Ishikawa (cell line): ENCODE measurements around the gene RCC1.

Source experiments
- CEBPB ChIP-seq: IDR thresholded peaks from 2 replicates; pipeline ENCODE4 v1.6.1; 2012
- CREB1 ChIP-seq: IDR thresholded peaks from 2 replicates; pipeline ENCODE4 v1.6.1; 2012; ENCODE audit warnings: low read depth
- EGR1 ChIP-seq: IDR thresholded peaks from 2 replicates; pipeline ENCODE4 v1.6.1; 2012
- EP300 ChIP-seq: IDR thresholded peaks from 2 replicates; pipeline ENCODE4 v1.6.1; 2012; ENCODE audit warnings: borderline replicate concordance
- FOXM1 ChIP-seq: IDR thresholded peaks from 2 replicates; pipeline ENCODE4 v1.6.1; 2012; ENCODE audit warnings: low read depth, borderline replicate concordance
- NFIC ChIP-seq: IDR thresholded peaks from 2 replicates; pipeline ENCODE4 v1.6.1; 2012
- RAD21 ChIP-seq: IDR thresholded peaks from 2 replicates; pipeline ENCODE4 v1.6.1; 2012; ENCODE audit warnings: low read depth
- TAF1 ChIP-seq: IDR thresholded peaks from 2 replicates; pipeline ENCODE4 v1.6.1; 2012; ENCODE audit warnings: low read depth, mild to moderate bottlenecking
- TCF12 ChIP-seq: IDR thresholded peaks from 2 replicates; pipeline ENCODE4 v1.6.1; 2012; ENCODE audit warnings: low read depth
- TEAD4 ChIP-seq: IDR thresholded peaks from 2 replicates; pipeline ENCODE4 v1.6.1; 2012
- YY1 ChIP-seq: IDR thresholded peaks from 2 replicates; pipeline ENCODE4 v1.6.1; 2012; ENCODE audit warnings: low read depth
- ZBTB7A ChIP-seq: IDR thresholded peaks from 2 replicates; pipeline ENCODE4 v1.6.1; 2012; ENCODE audit warnings: low read depth
- TF ChIP-seq, protein P1 (sequence below): IDR thresholded peaks from 2 replicates; pipeline ENCODE4 v1.6.1; 2012
- TF ChIP-seq, protein P2 (sequence below): IDR thresholded peaks from 2 replicates; pipeline ENCODE4 v1.6.1; 2012
- TF ChIP-seq, protein P3 (sequence below): IDR thresholded peaks from 2 replicates; pipeline ENCODE4 v1.6.1; 2012; ENCODE audit warnings: low read depth, mild to moderate bottlenecking

Gene RCC1

DNA sequence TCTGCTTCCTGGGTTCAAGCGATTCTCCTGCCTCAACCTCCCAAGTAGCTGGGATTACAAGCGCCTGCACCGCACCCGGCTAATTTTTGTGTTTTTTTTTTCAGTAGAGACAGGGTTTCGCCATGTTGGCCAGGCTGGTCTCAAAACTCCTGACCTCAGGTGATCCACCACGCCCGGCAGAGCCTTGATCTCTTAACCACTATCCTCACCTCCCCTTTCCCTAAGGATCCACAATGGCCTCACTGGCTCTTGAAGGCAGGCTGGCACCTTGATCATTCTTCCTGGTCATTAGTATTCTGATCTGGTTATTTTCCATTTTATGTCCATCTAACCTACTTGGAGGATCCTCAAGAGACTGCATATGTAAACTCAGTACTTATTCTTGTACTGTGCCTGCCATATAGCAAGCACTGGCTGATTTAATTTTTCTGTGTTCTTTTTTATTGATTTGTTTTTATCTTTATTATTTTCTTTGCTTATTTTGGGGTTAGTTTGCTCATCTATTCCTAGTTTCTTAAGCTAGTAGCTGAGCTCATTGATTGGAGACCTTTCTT, 6.3 kb downstream of the RCC1 start:
- TF ChIP-seq EGR1 (no peak), CREB1 (no peak), EP300 (no peak), TAF1 (no peak), CEBPB (no peak), FOXM1 (no peak), TCF12 (no peak), TEAD4 (no peak)
- TF ChIP-seq, protein P1, sequence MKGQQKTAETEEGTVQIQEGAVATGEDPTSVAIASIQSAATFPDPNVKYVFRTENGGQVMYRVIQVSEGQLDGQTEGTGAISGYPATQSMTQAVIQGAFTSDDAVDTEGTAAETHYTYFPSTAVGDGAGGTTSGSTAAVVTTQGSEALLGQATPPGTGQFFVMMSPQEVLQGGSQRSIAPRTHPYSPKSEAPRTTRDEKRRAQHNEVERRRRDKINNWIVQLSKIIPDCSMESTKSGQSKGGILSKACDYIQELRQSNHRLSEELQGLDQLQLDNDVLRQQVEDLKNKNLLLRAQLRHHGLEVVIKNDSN = no peak
- TF ChIP-seq, protein P2, sequence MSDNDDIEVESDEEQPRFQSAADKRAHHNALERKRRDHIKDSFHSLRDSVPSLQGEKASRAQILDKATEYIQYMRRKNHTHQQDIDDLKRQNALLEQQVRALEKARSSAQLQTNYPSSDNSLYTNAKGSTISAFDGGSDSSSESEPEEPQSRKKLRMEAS = no peak

DNA sequence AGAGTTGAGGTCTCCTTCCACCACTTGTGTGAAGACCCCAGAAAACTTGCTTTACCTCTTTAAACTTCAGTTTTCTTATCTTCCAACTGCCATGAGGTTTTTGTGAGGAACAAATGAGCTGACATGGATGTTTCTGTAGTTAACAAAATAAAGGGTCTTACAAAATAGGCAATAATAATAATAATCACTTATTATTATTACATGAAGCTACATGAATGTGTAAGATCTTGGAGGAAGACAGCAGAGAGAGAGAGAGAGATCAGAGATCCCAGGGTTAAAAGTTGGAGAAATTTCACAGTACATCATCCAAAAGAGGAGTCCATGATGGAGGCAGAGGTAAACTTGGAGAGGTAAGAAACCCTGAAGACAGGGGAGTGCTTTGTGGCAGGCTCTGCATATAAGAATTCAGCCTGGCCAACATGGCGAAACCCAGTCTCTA, 10.7 kb downstream of the RCC1 start:
- TF ChIP-seq RAD21 = no peak

DNA sequence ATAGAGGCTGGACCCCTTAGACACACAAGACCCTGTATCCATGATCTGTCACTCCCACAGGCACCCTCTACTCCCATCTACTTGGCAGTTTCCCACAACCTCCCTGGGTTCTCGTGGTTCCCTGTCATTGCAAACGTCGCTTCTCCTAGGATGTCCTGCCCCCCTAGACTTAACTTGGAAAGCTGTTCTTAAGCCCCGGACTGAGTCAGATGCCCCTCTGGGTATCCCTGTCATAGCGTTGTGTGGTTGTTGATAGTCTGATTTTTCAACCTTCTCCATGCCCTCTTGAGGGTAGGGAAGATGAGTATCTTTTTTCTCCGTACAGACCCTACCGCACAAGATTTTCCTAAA, 11.8 kb downstream of the RCC1 start:
- no peak for TF ChIP-seq EGR1
- TF ChIP-seq, protein P2 = no peak

DNA sequence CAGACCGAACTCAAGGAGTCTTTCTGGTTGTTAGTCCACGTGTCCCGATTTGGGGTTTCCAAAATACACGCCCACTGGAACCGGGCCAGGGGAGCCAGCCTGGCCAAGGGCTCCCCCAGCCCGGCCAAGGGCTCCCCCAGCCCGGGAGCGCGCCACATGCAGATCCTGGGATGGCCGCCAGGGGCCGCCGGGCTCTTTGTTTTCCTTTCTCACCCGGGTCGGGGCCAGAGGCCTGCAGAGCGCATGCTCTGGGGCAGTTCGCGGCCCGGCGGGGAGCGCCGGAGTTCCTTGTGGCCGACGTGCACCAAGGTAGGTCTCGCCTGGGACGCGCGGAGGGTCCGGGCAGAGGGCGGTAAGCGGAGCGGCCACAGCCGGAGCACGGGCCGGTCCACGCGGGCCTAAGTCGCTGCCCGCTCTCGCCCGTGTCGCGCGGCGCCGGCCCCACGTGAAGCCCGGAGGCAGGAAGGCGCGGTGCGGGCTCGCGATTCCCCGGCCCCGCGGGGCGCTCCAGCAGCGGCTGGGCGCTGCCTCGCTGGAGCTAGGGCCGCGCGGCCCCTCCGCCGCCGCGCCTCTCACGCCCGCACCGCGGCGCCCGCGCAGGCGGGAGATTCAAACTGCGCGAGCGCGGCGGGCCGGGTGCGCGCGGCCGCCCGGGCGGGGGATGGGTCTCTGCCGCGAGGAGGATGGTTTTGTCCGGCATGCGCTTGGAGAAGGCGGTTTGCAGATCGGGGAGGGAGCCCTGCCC, 12.3 kb downstream of the RCC1 start:
- TF ChIP-seq RAD21 = peak; percentile 82
- peak; percentile 69; the same call in 1 of the 2 replicates for TF ChIP-seq ZBTB7A
- TF ChIP-seq NFIC = peak; percentile 75
- no peak; the same call in none of the 2 replicates for TF ChIP-seq EP300
- TF ChIP-seq TCF12 = peak; percentile 60; the same call in 1 of the 2 replicates
- TF ChIP-seq, protein P3, sequence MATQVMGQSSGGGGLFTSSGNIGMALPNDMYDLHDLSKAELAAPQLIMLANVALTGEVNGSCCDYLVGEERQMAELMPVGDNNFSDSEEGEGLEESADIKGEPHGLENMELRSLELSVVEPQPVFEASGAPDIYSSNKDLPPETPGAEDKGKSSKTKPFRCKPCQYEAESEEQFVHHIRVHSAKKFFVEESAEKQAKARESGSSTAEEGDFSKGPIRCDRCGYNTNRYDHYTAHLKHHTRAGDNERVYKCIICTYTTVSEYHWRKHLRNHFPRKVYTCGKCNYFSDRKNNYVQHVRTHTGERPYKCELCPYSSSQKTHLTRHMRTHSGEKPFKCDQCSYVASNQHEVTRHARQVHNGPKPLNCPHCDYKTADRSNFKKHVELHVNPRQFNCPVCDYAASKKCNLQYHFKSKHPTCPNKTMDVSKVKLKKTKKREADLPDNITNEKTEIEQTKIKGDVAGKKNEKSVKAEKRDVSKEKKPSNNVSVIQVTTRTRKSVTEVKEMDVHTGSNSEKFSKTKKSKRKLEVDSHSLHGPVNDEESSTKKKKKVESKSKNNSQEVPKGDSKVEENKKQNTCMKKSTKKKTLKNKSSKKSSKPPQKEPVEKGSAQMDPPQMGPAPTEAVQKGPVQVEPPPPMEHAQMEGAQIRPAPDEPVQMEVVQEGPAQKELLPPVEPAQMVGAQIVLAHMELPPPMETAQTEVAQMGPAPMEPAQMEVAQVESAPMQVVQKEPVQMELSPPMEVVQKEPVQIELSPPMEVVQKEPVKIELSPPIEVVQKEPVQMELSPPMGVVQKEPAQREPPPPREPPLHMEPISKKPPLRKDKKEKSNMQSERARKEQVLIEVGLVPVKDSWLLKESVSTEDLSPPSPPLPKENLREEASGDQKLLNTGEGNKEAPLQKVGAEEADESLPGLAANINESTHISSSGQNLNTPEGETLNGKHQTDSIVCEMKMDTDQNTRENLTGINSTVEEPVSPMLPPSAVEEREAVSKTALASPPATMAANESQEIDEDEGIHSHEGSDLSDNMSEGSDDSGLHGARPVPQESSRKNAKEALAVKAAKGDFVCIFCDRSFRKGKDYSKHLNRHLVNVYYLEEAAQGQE = no peak
- TF ChIP-seq CREB1 = no peak
- TF ChIP-seq TEAD4 = peak; percentile 34; the same call in 1 of the 2 replicates
- TF ChIP-seq EGR1 = no peak
- no peak for TF ChIP-seq FOXM1
- TF ChIP-seq TAF1 = peak; percentile 55; the same call in 1 of the 2 replicates
- no peak for TF ChIP-seq CEBPB
- TF ChIP-seq YY1 = 0 out of 2 replicates have a peak, but pooled peaks have one; percentile 51
- TF ChIP-seq, protein P2 = peak; percentile 84
- TF ChIP-seq, protein P1 = peak; percentile 39

DNA sequence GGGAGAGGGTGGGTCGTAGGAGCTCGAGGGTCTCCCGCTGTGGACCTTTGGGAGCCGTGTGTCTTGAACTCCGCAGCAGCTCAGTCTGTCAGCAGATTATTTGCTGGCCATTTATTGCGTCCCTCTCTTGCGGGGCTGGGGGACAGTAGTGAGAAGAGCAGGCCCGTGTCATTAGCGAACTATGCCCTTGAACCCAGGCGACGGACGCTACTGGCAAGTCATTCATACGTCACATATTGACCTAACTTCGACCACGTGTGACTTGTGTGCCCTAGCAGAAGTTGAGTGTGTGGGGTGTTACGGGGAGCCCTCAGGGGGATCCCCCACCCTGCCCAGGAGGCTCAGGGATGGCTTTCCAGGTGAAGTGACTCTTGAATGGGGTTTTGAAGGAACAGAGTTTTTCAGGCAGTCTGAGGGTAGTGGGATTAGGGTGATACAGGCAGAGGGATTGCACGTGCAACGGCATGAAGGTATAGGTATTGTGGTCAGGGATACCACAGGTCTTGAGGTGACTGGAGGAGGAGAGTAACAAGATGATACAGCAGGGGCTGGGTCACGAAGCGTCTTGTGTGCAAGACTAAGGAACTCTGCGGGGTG, 13.0 kb downstream of the RCC1 start:
- TF ChIP-seq TAF1 (no peak), NFIC (no peak), CEBPB (no peak), EP300 (no peak)
- TF ChIP-seq, protein P2 = peak; percentile 72; the same call in 1 of the 2 replicates
- TF ChIP-seq, protein P3 = no peak
